Activated T-cell treated with anti-CD3 and anti-CD28 coated beads, Interleukin-2, amount 50 U/mL, for 72 hours (primary cell): ENCODE data around the gene HHIPL1. TPM values are rescaled to one million over a fixed set of nuclear protein-coding genes. Genes with fewer than 3 reads are reported as not detected.

Experiments
- total RNA-seq, 2 donors: library from RNA; stranded (reverse); gene quantifications; one replicate each; pipeline ENCODE4 v1.2.3, GENCODE V29; 2022

Gene HHIPL1
- total RNA-seq, 2 donors from 2014 or later, result 0.39 to 0.58 TPM

Other genes with a start within 250 kb of the HHIPL1 start
- 10 to 100 TPM; 48.0 to 49.6 TPM for gene SETD3, start 164.3 kb upstream of the HHIPL1 start, total RNA-seq
- gene CCNK, start 163.7 kb upstream of the HHIPL1 start, total RNA-seq, result 10 to 100 TPM; 86.1 to 88.5 TPM
- 10 to 100 TPM; 10.1 to 11.3 TPM for gene CCDC85C, start 40.9 kb upstream of the HHIPL1 start, total RNA-seq
- under 1 TPM; 0.09 to 0.10 TPM for gene CYP46A1, start 39.2 kb downstream of the HHIPL1 start, total RNA-seq
- 1 to 10 TPM; 2.4 to 2.6 TPM for gene EML1, start 148.3 kb downstream of the HHIPL1 start, total RNA-seq